Prostate gland (tissue), 2 donors: ENCODE measurements around the gene RAD51B.

Experiments
- CTCF ChIP-seq, 4 experiments: fragments of 200-600 bp in 2 of 4; fragments of 450-650 bp in 2 of 4; sonication (generic) in 2 of 4; IDR thresholded peaks; 1 replicate in 3 of 4; 2 replicates in 1 of 4; pipeline ENCODE4 v1.5.1; 2016 to 2019; ENCODE audit warnings: antibody characterized with exemption in 4 of 4, mild to moderate bottlenecking in 2 of 4, moderate library complexity in 2 of 4
- POLR2A ChIP-seq: fragments of 450-650 bp; IDR thresholded peaks from one replicate; pipeline ENCODE4 v1.6.1; 2016; ENCODE audit warnings: antibody characterized with exemption, mild to moderate bottlenecking

GRCh38 chr14:68626386-68626785, 806.8 kb downstream of the RAD51B start:
- TF ChIP-seq POLR2A (no peak), CTCF (IDR thresholded peaks at IDR 0.05) (no peak)
